Endometrial microvascular endothelial cells (primary cell): ENCODE measurements around the gene MECR. TPM values are rescaled to one million over a fixed set of nuclear protein-coding genes. Genes with fewer than 3 reads are reported as not detected.

Source experiments
- in situ Hi-C: cut with HindIII; loops from 2 replicates; pipeline ENCODE4 v1.10.0; 2017; ENCODE audit warnings: low sequenced_read_pairs, low pct_unique_long_range_greater_than_20kb; ENCODE audit errors: inconsistent ontology term
- total RNA-seq: library from RNA; depleted of rRNA; stranded (reverse); fragments of >200 nt; gene quantifications from one replicate; pipeline ENCODE4 v1.2.3, GENCODE V29; 2015; ENCODE audit errors: inconsistent ontology term

Gene MECR
- total RNA-seq, 1 donor from 2014 or later, result 33.6 TPM

DNA sequence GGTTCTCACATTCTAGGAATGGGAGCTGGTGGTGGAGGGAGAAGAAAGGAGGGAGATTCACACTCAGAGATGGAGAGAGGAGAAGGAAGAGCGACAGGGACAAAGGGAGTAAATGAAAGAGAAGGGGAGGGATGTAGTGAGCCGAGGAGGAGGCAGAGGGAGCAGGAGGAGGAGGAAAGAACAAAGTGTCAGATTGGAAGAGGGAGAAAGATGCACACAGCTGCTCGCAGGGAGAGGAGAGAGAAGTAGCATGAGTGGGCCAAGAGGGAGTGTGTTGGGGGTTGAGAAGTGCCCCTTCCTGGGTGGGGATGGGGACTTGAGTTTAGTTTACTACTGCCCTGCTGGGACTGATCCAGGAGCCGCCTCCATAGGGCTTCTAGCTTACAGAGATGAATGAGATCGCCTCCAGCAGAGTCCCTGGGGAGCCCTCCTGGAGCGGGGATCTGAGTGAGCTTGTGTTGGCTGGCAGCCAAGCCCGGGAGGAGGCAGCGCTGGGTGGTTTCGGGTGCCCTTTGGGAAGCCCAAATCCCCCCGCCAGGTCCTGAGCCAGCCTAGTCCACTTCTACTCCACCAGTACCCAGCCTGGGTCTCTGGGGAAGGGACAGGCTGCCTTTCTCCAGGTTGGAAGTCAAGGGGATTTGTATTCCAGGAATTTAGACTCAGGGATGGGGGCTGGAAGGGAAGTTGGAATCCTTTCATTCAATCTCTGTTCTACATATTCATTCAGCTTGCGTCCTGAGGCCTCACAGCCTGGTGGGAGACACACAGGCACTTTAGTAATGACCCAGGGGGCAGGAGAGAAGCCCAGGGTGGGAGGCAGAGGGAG lies 26.5 kb upstream of the MECR start:
- in situ Hi-C loops, result no loop called here

DNA sequence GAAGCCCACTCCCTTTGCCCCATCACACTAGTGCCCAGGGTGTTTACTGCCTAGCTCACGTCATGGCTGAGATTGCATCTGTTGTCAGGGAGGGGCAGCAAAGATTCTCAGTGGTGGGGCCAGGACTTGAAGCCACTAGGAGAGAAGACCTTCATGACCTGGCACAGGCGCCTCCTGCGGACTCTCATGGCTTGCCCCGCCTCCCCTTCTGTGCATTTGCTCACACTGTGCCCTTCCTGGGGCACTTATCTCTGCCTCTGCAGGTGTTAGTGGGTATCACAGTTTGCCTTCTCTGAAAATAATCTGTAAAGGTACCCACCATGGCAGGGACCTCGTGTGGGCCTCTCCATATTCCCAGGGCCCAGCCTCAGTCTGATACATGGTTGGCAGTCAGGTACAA lies 25.7 kb upstream of the MECR start:
- in situ Hi-C loops, result no loop called here

DNA sequence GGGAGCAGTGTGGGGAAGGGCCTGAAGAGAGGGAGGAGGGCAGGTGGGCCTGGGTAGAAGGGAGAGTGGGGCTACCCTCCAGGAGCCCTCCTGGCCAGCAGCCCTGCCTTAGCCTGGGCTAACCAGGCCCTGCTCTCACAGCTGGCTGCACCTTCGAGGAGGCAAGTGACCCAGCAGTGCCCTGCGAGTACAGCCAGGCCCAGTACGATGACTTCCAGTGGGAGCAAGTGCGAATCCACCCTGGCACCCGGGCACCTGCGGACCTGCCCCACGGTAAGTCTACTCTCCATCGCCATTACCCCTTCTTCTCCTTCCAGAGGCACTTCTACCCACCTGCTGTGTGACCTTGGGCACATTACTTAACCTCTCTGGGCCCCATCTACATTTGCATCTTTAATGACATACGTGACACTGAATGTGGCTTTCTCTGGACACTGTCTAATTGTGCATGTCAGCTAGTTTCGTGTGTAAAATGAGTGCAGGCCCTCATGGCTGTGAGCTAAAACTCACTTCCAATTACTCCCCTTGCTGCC lies 24.5 kb upstream of the MECR start:
- in situ Hi-C loops, result no loop called here

DNA sequence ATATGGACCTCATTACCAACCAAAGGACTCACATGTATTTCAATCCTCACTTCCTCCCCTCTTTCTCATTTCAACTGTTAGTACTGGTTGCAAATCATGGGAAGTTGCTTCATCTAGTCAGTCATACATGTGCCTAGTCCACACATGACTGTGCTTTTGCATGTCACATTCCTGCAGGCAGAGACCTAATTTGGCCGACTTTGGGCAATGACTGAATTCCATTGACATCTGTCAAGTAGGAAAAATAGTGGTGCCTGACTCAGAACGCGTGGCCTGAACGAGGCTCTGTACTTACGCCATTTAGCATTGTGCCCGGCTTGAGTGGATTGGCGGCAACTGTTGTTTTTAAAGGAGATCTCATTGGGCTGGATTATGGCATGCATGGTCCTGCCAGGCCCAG lies 23.6 kb upstream of the MECR start:
- in situ Hi-C loops, result no loop called here

DNA sequence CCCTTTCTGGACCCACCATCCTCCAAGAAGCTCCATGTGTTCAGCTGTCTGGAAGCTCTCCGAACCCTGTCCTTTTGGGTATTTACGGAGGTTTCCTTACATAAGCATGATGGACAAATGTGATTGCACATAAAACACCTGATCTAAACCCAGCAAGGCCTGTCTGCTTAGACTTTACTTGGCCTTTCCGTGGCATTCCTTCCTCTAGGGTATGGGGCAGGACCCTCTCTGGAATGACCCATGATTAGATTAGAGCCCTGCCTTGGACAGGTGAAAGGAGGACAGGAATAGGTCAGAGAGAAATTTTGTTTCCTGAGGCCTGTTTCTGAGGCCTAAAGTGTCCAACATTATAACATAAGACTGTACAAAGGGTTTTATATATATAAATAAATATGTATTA lies 22.4 kb upstream of the MECR start:
- in situ Hi-C loops, result no loop called here

GRCh38 chr1:29251164-29252124 lies 20.7 kb upstream of the MECR start:
- in situ Hi-C loops, result no loop called here

- in situ Hi-C loops, result loop anchor here (25.0 kb wide), 1 partner anchor 437 kb away; no protein-coding TSS in a partner anchor
Measured at GRCh38 chr1:29249951-29250581, 19.3 kb upstream of the MECR start.

GRCh38 chr1:29249170-29249691 lies 18.5 kb upstream of the MECR start:
- in situ Hi-C loops, result loop anchor here (25.0 kb wide), 1 partner anchor 438 kb away; no protein-coding TSS in a partner anchor

- in situ Hi-C loops, result loop anchor here (25.0 kb wide), 1 partner anchor 439 kb away; no protein-coding TSS in a partner anchor
Measured at GRCh38 chr1:29248409-29248808, 17.7 kb upstream of the MECR start.

DNA sequence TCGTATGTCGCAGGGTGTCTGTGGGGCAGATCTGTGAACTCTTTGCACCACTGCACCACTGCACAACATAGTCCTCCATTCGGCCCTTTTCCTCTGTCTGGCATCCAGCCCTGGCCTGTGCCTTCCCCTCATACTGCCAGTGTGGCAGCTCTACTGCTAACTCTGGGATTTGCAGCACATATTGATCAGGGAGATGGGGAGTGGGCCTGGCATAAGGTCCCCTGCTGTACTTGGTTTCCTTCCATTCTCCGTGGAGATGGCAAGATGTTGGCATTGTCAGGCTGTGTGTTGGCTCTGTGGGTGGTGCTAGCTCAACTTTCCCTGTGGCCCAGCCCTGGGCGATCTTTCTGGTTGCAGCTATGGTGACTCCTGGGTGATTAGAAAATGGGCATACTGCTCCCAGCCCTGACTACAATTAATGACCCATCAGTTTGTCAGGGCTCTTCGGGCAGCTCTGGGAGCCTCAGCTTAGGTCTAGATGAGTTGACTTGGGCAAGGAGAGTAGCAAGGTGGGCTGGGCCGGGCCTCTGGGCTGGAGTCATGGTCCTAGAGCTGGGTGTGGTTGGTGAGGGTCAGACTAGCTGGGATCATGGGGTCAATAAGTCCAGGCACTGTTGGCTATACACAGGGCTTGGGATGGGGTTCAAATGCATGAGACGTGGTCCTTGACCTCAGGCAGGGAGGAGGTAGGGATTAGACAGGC lies 17.0 kb upstream of the MECR start:
- in situ Hi-C loops, result loop anchor here (25.0 kb wide), 1 partner anchor 440 kb away; no protein-coding TSS in a partner anchor

- in situ Hi-C loops, result loop anchor here (25.0 kb wide), 1 partner anchor 440 kb away; no protein-coding TSS in a partner anchor
Measured at GRCh38 chr1:29247044-29247443, 16.3 kb upstream of the MECR start.

DNA sequence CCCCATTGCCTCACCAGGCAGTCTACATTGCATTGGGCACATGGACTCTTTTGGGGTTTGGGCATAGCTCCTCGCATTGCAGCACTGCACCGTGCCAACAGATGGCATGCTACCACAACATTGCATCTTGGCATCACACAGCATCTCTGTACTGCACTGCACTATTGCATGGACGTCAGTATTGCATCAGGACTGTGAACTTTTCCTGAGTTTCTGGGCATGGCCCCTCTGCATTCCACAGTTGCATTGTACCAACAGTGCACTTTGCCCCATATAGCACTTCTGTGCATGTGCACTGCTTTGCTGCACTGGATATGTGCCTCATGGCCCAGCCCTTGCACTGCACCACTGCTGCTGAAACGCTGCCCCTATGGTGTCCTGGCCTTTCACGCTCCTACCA lies 15.1 kb upstream of the MECR start:
- in situ Hi-C loops, result loop anchor here (25.0 kb wide), 1 partner anchor 441 kb away; no protein-coding TSS in a partner anchor

DNA sequence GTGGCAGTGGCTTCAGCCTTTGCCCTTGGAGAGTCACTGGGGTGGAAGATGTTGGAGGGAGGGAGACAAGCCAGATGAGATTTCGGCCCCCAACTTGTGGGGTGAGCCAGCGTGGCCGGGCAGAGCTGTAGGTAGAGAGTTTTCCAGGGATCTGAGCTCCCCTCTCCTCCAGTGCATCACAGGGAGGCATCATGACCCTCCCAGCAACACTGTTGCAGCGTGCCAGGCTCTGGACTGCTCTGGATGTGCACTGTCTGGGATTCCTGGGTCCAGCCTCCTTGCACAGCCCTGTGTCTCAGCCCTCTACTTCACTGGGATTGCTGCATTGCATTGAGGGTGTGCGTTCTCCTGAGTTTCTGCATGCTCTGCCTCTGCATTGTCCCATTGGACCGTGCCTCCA lies 14.5 kb upstream of the MECR start:
- in situ Hi-C loops, result loop anchor here (25.0 kb wide), 1 partner anchor 442 kb away; no protein-coding TSS in a partner anchor

GRCh38 chr1:29243871-29244200 lies 13.1 kb upstream of the MECR start:
- in situ Hi-C loops, result loop anchor here (25.0 kb wide), 1 partner anchor 443 kb away; no protein-coding TSS in a partner anchor

DNA sequence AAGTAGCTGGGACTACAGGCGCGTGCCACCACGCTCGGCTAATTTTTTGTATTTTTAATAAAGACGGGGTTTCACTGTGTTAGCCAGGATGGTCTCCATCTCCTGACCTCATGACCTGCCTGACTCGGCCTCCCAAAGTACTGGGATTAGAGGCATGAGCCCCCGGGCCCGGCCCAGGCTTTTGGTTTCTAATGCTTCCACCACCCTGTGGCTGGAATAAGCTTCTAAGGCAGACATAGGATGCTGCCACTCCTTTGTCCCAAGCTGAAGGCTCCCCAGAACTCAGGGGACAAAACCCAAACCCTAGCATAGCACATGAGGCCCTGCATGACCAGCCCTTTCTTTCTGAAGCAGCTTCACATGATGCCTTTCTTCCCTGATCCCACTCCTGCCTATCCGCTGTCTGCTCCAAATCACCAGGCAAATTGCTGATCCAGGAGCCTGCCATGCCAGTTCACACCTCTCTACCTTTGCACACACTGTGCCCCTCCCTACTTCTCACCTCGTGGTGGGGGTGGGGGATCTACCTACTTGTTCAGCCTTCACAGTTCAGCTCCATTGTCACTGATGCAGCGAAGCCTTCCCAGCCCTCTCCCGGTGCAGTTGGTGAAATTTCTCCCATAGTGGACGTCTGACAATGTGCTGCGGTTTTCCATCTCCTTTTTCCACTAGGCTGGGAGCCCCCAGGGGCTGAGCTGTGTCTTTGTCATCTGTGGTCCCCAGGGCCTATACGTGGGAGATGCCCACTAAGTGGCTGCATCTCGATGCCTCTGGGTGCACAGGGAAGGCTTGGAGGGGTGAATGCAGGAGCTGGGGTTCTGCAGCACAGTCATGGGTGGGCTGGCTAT lies 12.5 kb upstream of the MECR start:
- in situ Hi-C loops, result loop anchor here (25.0 kb wide), 1 partner anchor 444 kb away; no protein-coding TSS in a partner anchor

GRCh38 chr1:29240986-29241385 lies 10.3 kb upstream of the MECR start:
- in situ Hi-C loops, result loop anchor here (25.0 kb wide), 1 partner anchor 446 kb away; no protein-coding TSS in a partner anchor

DNA sequence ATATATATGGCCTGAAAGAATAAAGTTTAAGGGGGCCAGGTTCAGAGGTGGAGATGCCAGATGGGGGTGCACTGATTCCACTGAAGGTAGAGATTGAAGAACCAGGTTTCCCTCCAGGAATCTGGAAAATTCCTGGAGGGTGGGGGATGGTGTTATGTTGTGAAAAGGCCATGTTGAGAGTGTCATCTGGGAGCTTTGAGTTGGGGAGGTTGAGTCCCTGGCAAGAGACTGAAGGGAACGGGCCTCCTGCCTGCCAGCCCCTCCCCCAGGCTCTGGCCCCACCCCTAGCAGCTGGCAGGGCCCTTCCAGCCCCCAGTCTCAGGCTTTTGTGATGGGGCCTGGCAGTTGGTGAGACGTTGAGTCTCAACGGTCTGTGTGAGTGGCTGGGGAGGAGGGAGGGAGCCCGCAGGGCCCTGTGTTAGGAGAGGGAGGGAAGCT lies 9.7 kb upstream of the MECR start:
- in situ Hi-C loops, result loop anchor here (25.0 kb wide), 1 partner anchor 447 kb away; no protein-coding TSS in a partner anchor
